Tibial nerve (tissue), 4 donors: ENCODE measurements around the gene SPON1.

Experiments used
- EP300 ChIP-seq, 2 donors: sonication (generic); formaldehyde crosslinking; IDR thresholded peaks; one replicate each; pipeline ENCODE4 v1.6.1; 2017; ENCODE audit warnings: antibody characterized with exemption in 2 of 2, mild to moderate bottlenecking in 1 of 2
- POLR2A ChIP-seq, 2 donors: fragments of 450-650 bp; IDR thresholded peaks; one replicate each; pipeline ENCODE4 v1.6.1; 2017; ENCODE audit warnings: antibody characterized with exemption in 2 of 2, mild to moderate bottlenecking in 2 of 2, moderate library complexity in 2 of 2
- TF ChIP-seq, protein P1 (sequence below), 5 experiments: fragments of 200-600 bp in 3 of 5; fragments of 450-650 bp in 2 of 5; sonication (generic) in 3 of 5; IDR thresholded peaks; one replicate each; pipeline ENCODE4 v1.5.1; 2016 to 2019; ENCODE audit warnings: antibody characterized with exemption in 5 of 5, mild to moderate bottlenecking in 3 of 5, moderate library complexity in 2 of 5

DNA sequence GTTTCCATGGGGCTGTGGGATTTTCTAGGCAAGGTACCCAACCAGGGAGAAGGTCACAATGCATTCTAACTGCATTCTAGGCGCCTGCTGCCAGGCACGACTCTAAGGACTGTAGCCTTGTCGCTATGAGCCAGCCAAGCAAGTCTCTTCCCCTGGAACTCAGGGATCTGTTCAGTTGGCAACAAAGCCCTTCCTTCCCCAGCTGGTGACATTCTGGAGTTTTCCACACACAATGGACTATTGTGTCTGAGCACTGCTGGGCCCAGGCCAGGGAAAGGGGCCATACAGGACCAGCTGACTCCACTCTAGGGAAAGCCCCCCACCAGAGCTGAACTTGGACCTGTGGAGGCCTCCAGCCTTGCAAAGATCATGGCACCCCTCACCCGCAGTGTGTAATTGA, 279.7 kb downstream of the SPON1 start:
- TF ChIP-seq, protein P1, sequence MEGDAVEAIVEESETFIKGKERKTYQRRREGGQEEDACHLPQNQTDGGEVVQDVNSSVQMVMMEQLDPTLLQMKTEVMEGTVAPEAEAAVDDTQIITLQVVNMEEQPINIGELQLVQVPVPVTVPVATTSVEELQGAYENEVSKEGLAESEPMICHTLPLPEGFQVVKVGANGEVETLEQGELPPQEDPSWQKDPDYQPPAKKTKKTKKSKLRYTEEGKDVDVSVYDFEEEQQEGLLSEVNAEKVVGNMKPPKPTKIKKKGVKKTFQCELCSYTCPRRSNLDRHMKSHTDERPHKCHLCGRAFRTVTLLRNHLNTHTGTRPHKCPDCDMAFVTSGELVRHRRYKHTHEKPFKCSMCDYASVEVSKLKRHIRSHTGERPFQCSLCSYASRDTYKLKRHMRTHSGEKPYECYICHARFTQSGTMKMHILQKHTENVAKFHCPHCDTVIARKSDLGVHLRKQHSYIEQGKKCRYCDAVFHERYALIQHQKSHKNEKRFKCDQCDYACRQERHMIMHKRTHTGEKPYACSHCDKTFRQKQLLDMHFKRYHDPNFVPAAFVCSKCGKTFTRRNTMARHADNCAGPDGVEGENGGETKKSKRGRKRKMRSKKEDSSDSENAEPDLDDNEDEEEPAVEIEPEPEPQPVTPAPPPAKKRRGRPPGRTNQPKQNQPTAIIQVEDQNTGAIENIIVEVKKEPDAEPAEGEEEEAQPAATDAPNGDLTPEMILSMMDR (IDR thresholded peaks at IDR 0.05): no peak
- TF ChIP-seq POLR2A (IDR thresholded peaks at IDR 0.05) (no peak), EP300 (IDR thresholded peaks at IDR 0.05) (no peak)
